Keratinocyte (primary cell): Measurements from ENCODE around the gene MORF4L1. TPM values are rescaled to one million over a fixed set of nuclear protein-coding genes. Genes with fewer than 3 reads are reported as not detected.
"Not testable (repeated sequence)": the region's sequence is repeated elsewhere in the genome, so short reads cannot be mapped to it uniquely, and the experiment has no call there.

Experiments used
- DNase-seq: peaks from one replicate; pipeline ENCODE4 v3.0.0-alpha.2; 2011; ENCODE audit warnings: low read depth, missing footprints, low spot score
- FAIRE-seq: peaks from 2 replicates; lab custom pipeline; 2011; peaks lifted over from hg19 to GRCh38; lab: Jason Lieb, UNC
- H2AFZ ChIP-seq: 2 replicates; pipeline ENCODE4 v1.6.0; 2012; ENCODE audit warnings: low read length, control low read depth, inconsistent platforms; ENCODE audit not compliant: control insufficient read depth
- H3K27ac ChIP-seq: 2 replicates; pipeline ENCODE4 v1.5.1; 2011; ENCODE audit warnings: low read length; ENCODE audit not compliant: control insufficient read depth, insufficient read depth
- H3K27me3 ChIP-seq: 3 replicates; pipeline ENCODE4 v1.6.0; 2011; ENCODE audit warnings: low read length; ENCODE audit not compliant: control insufficient read depth, insufficient read depth; ENCODE audit errors: extremely low read depth
- H3K36me3 ChIP-seq, 2 experiments: 2 replicates in 1 of 2; 3 replicates in 1 of 2; pipeline ENCODE4 v1.5.1; 2011; ENCODE audit warnings: low read length in 2 of 2, mild to moderate bottlenecking in 1 of 2; ENCODE audit not compliant: control insufficient read depth in 2 of 2, insufficient read depth in 2 of 2; ENCODE audit errors: extremely low read depth in 1 of 2
- H3K4me1 ChIP-seq: 3 replicates; pipeline ENCODE4 v1.5.1; 2011; ENCODE audit warnings: low read length; ENCODE audit not compliant: control insufficient read depth, insufficient read depth; ENCODE audit errors: extremely low read depth
- H3K4me2 ChIP-seq: 3 replicates; pipeline ENCODE4 v1.6.0; 2011; ENCODE audit warnings: low read depth, low read length; ENCODE audit not compliant: control insufficient read depth, insufficient read depth; ENCODE audit errors: extremely low read depth
- H3K4me3 ChIP-seq, 3 experiments: fragments of 200-600 bp in 1 of 3; sonication (generic) in 1 of 3; 2 replicates in 2 of 3; 3 replicates in 1 of 3; pipeline ENCODE4 v1.5.1; 2011 to 2016; ENCODE audit warnings: low read length in 3 of 3, mild to moderate bottlenecking in 3 of 3, control low read depth in 2 of 3, inconsistent platforms in 1 of 3, low read depth in 1 of 3, mixed read lengths in 1 of 3, mixed run types in 1 of 3, moderate library complexity in 1 of 3; ENCODE audit not compliant: control insufficient read depth in 2 of 3, insufficient read depth in 2 of 3; ENCODE audit errors: extremely low read depth in 1 of 3
- H3K79me2 ChIP-seq: 2 replicates; pipeline ENCODE4 v1.6.0; 2012; ENCODE audit warnings: low read length; ENCODE audit not compliant: control insufficient read depth, insufficient read depth
- H3K9ac ChIP-seq: 3 replicates; pipeline ENCODE4 v1.6.0; 2011; ENCODE audit warnings: low read length; ENCODE audit not compliant: control insufficient read depth, insufficient read depth; ENCODE audit errors: extremely low read depth
- H3K9me1 ChIP-seq: 3 replicates; pipeline ENCODE4 v1.6.0; 2011; ENCODE audit warnings: low read length; ENCODE audit not compliant: control insufficient read depth, insufficient read depth; ENCODE audit errors: extremely low read depth
- H3K9me3 ChIP-seq: 2 replicates; pipeline ENCODE4 v1.5.1; 2012; ENCODE audit warnings: low read depth, low read length; ENCODE audit not compliant: control insufficient read depth
- H4K20me1 ChIP-seq: 3 replicates; pipeline ENCODE4 v1.6.0; 2011; ENCODE audit warnings: low read length; ENCODE audit not compliant: control insufficient read depth, insufficient read depth; ENCODE audit errors: extremely low read depth
- CTCF ChIP-seq, 3 experiments: IDR thresholded peaks in 1 of 3; conservative IDR thresholded peaks in 1 of 3; optimal IDR thresholded peaks in 1 of 3; 2 replicates in 2 of 3; 3 replicates in 1 of 3; pipeline versions ENCODE3 to v1.5.1; 2011; ENCODE audit warnings: low read length in 3 of 3, mild to moderate bottlenecking in 3 of 3, moderate library complexity in 2 of 3, control low read depth in 1 of 3, inconsistent platforms in 1 of 3; ENCODE audit not compliant: insufficient read depth in 2 of 3; ENCODE audit errors: extremely low read depth in 1 of 3
- EZH2 ChIP-seq: IDR thresholded peaks from one replicate; pipeline ENCODE4 v1.6.1; 2012; ENCODE audit warnings: inconsistent platforms, mild to moderate bottlenecking, low read length, moderate library complexity
- dilution Hi-C: fragments of 300-500 bp; cut with MboI; formaldehyde crosslinking; loops from one replicate; pipeline ENCODE4 v1.7.0; 2020; ENCODE audit warnings: low sequenced_read_pairs; ENCODE audit not compliant: extremely low pct_ligation_motif_present
- polyA plus RNA-seq, 5 experiments: library from polyadenylated mRNA; depleted of rRNA in 3 of 5; stranded (reverse) in 3 of 5; stranded (forward) in 1 of 5; unstranded in 1 of 5; fragments of >200 nt; gene quantifications; 1 replicate in 1 of 5; 2 replicates in 3 of 5; 3 replicates in 1 of 5; pipeline versions ENCODE4 v1.2.1 to v1.2.3, GENCODE V29; 2011 to 2012; ENCODE audit warnings: missing spikeins in 2 of 5, low read depth in 1 of 5, low replicate concordance in 1 of 5

MORF4L1 gene
- polyA plus RNA-seq, 1 donor (not counting 4 experiments of a cell fraction or from before 2014, with no cell fraction given): 281 TPM

GRCh38 chr15:78898540-78898939 is 25.9 kb downstream of the MORF4L1 start:
- no peaks in the 10 kb centered on the region for H3K4me1 ChIP-seq
- dilution Hi-C loops: no loop called here

GRCh38 chr15:78900819-78901533 is 28.3 kb downstream of the MORF4L1 start:
- H3K9me1 ChIP-seq, FAIRE-seq, dilution Hi-C loops: not testable (repeated sequence)

More at GRCh38 chr15:78898540-78898939, 25.9 kb downstream of the MORF4L1 start:
- Histone ChIP-seq H3K9ac (no peak overlapping the region), H3K9me3 (no peaks in the 10 kb centered on the region), H3K27me3 (no peaks in the 10 kb centered on the region), H2AFZ (no peak overlapping the region), H3K36me3 (peaks cover 17 to 51% of the 10 kb centered on the region in 2 experiments), H3K27ac (no peak overlapping the region), H4K20me1 (no peaks in the 10 kb centered on the region), H3K9me1 (no peaks in the 10 kb centered on the region), H3K4me2 (no peak overlapping the region), H3K79me2 (peaks cover 17% of the 10 kb centered on the region), H3K4me3 (no peak overlapping the region)
- DNase-seq: no peak
- FAIRE-seq: no peak
- no peak for TF ChIP-seq CTCF (optimal IDR thresholded peaks at IDR 0.05 in 1 of 3, IDR thresholded peaks at IDR 0.05 in 1 of 3, conservative IDR thresholded peaks at IDR 0.05 in 1 of 3; ENCODE audit: extremely low read depth in 1 of 3, insufficient read depth in 2 of 3, low read length in 3 of 3)
- TF ChIP-seq EZH2: no peak

GRCh38 chr15:78902281-78903032 is 29.8 kb downstream of the MORF4L1 start:
- H3K27ac ChIP-seq, H3K4me2 ChIP-seq, DNase-seq, H3K9ac ChIP-seq, H2AFZ ChIP-seq, H3K27me3 ChIP-seq, H3K4me3 ChIP-seq, H3K79me2 ChIP-seq, H3K9me1 ChIP-seq, H3K9me3 ChIP-seq, dilution Hi-C loops, H3K4me1 ChIP-seq, H4K20me1 ChIP-seq, FAIRE-seq: not testable (repeated sequence)
- H3K36me3 ChIP-seq: peaks cover 22 to 47% of the 10 kb centered on the region in 2 experiments

More at GRCh38 chr15:78900819-78901533, 28.3 kb downstream of the MORF4L1 start:
- H4K20me1 ChIP-seq, DNase-seq, H2AFZ ChIP-seq, H3K4me3 ChIP-seq, H3K27ac ChIP-seq, H3K27me3 ChIP-seq, H3K9ac ChIP-seq, H3K4me2 ChIP-seq, H3K9me3 ChIP-seq, H3K4me1 ChIP-seq: not testable (repeated sequence)
- peaks cover 12% of the 10 kb centered on the region for H3K79me2 ChIP-seq
- peaks cover 17 to 41% of the 10 kb centered on the region in 2 experiments for H3K36me3 ChIP-seq
